Trophoblast cell (in vitro differentiated cells and primary cell): ENCODE measurements around the gene MED8.

ENCODE experiments used
- DNase-seq, 2 donors: peaks; one replicate each; pipeline ENCODE4 v3.0.0-alpha.2; 2016
- H2AFZ ChIP-seq: 2 replicates; pipeline ENCODE4 v1.6.1; 2013; ENCODE audit warnings: low read length, moderate library complexity, mild to moderate bottlenecking; ENCODE audit not compliant: insufficient read depth, poor library complexity
- H2AK5ac ChIP-seq: 2 replicates; pipeline ENCODE4 v1.6.1; 2013; ENCODE audit warnings: mild to moderate bottlenecking, low read length
- H2BK120ac ChIP-seq: 2 replicates; pipeline ENCODE4 v1.6.1; 2013; ENCODE audit warnings: low read length, mild to moderate bottlenecking, moderate library complexity; ENCODE audit not compliant: insufficient read depth, poor library complexity
- H2BK12ac ChIP-seq: 2 replicates; pipeline ENCODE4 v1.6.1; 2013; ENCODE audit warnings: mild to moderate bottlenecking, low read length, moderate library complexity
- H2BK5ac ChIP-seq: 2 replicates; pipeline ENCODE4 v1.6.1; 2013; ENCODE audit warnings: low read length, low read depth, moderate library complexity, mild to moderate bottlenecking; ENCODE audit not compliant: poor library complexity
- H3K14ac ChIP-seq: 2 replicates; pipeline ENCODE4 v1.6.1; 2013; ENCODE audit warnings: mild to moderate bottlenecking, low read length
- H3K18ac ChIP-seq: 2 replicates; pipeline ENCODE4 v1.6.1; 2013; ENCODE audit warnings: mild to moderate bottlenecking, low read length
- H3K23ac ChIP-seq: 2 replicates; pipeline ENCODE4 v1.6.1; 2013; ENCODE audit warnings: low read length
- H3K27ac ChIP-seq: 2 replicates; pipeline ENCODE4 v1.5.1; 2013; ENCODE audit warnings: low read depth, mild to moderate bottlenecking, inconsistent platforms, low read length, moderate library complexity
- H3K27me3 ChIP-seq: 2 replicates; pipeline ENCODE4 v1.6.1; 2013; ENCODE audit warnings: inconsistent platforms, mild to moderate bottlenecking, low read length, moderate library complexity; ENCODE audit not compliant: insufficient read depth
- H3K36me3 ChIP-seq, 2 experiments: 1 replicate in 1 of 2; 2 replicates in 1 of 2; pipeline ENCODE4 v1.6.1; 2013; ENCODE audit warnings: low read length in 2 of 2, mild to moderate bottlenecking in 2 of 2, moderate library complexity in 1 of 2; ENCODE audit not compliant: insufficient read depth in 2 of 2, control insufficient read depth in 1 of 2
- H3K4ac ChIP-seq: 2 replicates; pipeline ENCODE4 v1.6.1; 2013; ENCODE audit warnings: low read depth, mild to moderate bottlenecking, low read length, moderate library complexity
- H3K4me1 ChIP-seq, 2 experiments: 1 replicate in 1 of 2; 2 replicates in 1 of 2; pipeline ENCODE4 v1.6.1; 2013; ENCODE audit warnings: low read length in 2 of 2, mild to moderate bottlenecking in 2 of 2, moderate library complexity in 1 of 2; ENCODE audit not compliant: insufficient read depth in 2 of 2, control insufficient read depth in 1 of 2
- H3K4me2 ChIP-seq: 2 replicates; pipeline ENCODE4 v1.6.1; 2013; ENCODE audit warnings: inconsistent platforms, mild to moderate bottlenecking, low read length, moderate library complexity
- H3K4me3 ChIP-seq: 2 replicates; pipeline ENCODE4 v1.5.1; 2013; ENCODE audit warnings: mild to moderate bottlenecking, low read depth, low read length, inconsistent platforms
- H3K79me1 ChIP-seq: one replicate; pipeline ENCODE4 v1.6.1; 2013; ENCODE audit warnings: low read length
- H3K79me2 ChIP-seq: 2 replicates; pipeline ENCODE4 v1.6.1; 2013; ENCODE audit warnings: low read length, mild to moderate bottlenecking; ENCODE audit not compliant: control insufficient read depth, insufficient read depth, poor library complexity
- H3K9ac ChIP-seq: 2 replicates; pipeline ENCODE4 v1.6.1; 2013; ENCODE audit warnings: mild to moderate bottlenecking, low read length
- H3K9me3 ChIP-seq: 2 replicates; pipeline ENCODE4 v1.6.1; 2013; ENCODE audit warnings: low read depth, mild to moderate bottlenecking, control low read depth, inconsistent platforms, low read length; ENCODE audit not compliant: insufficient read depth
- H4K12ac ChIP-seq: 2 replicates; pipeline ENCODE4 v1.6.1; 2013; ENCODE audit warnings: low read depth, mild to moderate bottlenecking, low read length, moderate library complexity
- H4K8ac ChIP-seq: 2 replicates; pipeline ENCODE4 v1.6.1; 2013; ENCODE audit warnings: low read depth, mild to moderate bottlenecking, low read length, moderate library complexity
- H4K91ac ChIP-seq: one replicate; pipeline ENCODE4 v1.6.1; 2013; ENCODE audit warnings: low read depth, mild to moderate bottlenecking, low read length, moderate library complexity
- WGBS: extraction: QIAGEN DNeasy Blood & Tissue Kit; methylation state at CpG from one replicate; pipeline ENCODE4 v1.1.7; 2013; ENCODE audit warnings: missing lambda C conversion rate; ENCODE audit not compliant: insufficient read length, insufficient coverage; ENCODE audit errors: extremely low coverage; 5-methylcytosine and 5-hydroxymethylcytosine counted together

The MED8 gene

GRCh38 chr1:43437031-43437973 lies 47.7 kb upstream of the MED8 start:
- peak overlapping the region; percentile 27 for H3K4ac ChIP-seq
- H2AFZ ChIP-seq: no peak overlapping the region
- H3K4me3 ChIP-seq: no peak overlapping the region
- H3K9ac ChIP-seq: no peak overlapping the region
- no peak overlapping the region for H3K4me2 ChIP-seq
- no peaks in the 10 kb centered on the region for H3K9me3 ChIP-seq
- peaks cover 2% of the 10 kb centered on the region for H3K79me2 ChIP-seq
- peak overlapping the region; percentile 74 for H4K91ac ChIP-seq
- peaks cover 14% of the 10 kb centered on the region for H3K79me1 ChIP-seq
- H3K36me3 ChIP-seq: peaks cover 54 to 65% of the 10 kb centered on the region in 2 experiments
- H3K27ac ChIP-seq: peak overlapping the region; percentile 65
- DNase-seq: peak; percentile 86 to 96
- H2AK5ac ChIP-seq: peak overlapping the region; percentile 49
- H3K23ac ChIP-seq: no peak overlapping the region
- peaks cover 18 to 23% of the 10 kb centered on the region in 2 experiments for H3K4me1 ChIP-seq
- peak overlapping the region; percentile 64 for H4K8ac ChIP-seq
- peak overlapping the region; percentile 50 for H2BK12ac ChIP-seq
- H4K12ac ChIP-seq: no peak overlapping the region
- H3K14ac ChIP-seq: peak overlapping the region; percentile 63
- peak overlapping the region; percentile 51 for H2BK5ac ChIP-seq
- no CpG with 5 or more reads among the region's 20 CpGs for WGBS
- H3K18ac ChIP-seq: peak overlapping the region; percentile 74
- H3K27me3 ChIP-seq: no peaks in the 10 kb centered on the region
- H2BK120ac ChIP-seq: peak overlapping the region; percentile 65

DNA sequence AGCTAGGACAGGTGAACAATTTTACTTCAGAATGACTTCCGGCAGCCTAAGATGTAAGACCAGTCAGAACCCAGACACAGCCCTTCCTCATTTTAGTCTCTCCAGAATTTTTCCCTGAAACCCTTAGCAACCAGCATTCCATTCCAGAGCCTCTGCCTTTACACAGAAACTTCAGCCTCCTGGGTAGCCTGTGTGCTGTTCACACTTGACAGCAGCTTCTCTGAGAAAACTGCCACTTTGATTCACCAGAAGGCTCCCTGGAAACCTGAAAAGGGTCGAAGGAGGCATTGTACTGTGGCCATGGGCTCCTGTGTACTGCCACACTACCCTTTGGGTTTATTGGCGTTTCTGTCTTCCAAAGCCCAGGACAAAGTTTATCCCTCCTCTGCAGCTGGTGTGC lies 46.8 kb upstream of the MED8 start:
- peaks cover 55 to 68% of the 10 kb centered on the region in 2 experiments for H3K36me3 ChIP-seq
- H3K27me3 ChIP-seq: no peaks in the 10 kb centered on the region
- H3K4me1 ChIP-seq: peaks cover 18 to 23% of the 10 kb centered on the region in 2 experiments
- no peak overlapping the region for H4K8ac ChIP-seq
- peak; percentile 66 to 90 for DNase-seq
- H3K4me2 ChIP-seq: peak overlapping the region; percentile 28
- H4K12ac ChIP-seq: no peak overlapping the region
- H2BK120ac ChIP-seq: peak overlapping the region; percentile 10
- peak overlapping the region; percentile 65 for H3K27ac ChIP-seq
- no peak overlapping the region for H3K14ac ChIP-seq
- H3K4ac ChIP-seq: no peak overlapping the region
- H3K9me3 ChIP-seq: no peaks in the 10 kb centered on the region
- WGBS: no CpG with 5 or more reads among the region's 3 CpGs
- no peak overlapping the region for H3K23ac ChIP-seq
- no peak overlapping the region for H3K9ac ChIP-seq
- no peak overlapping the region for H2AK5ac ChIP-seq
- peak overlapping the region; percentile 11 for H2BK5ac ChIP-seq
- H3K4me3 ChIP-seq: no peak overlapping the region
- H3K79me2 ChIP-seq: peaks cover 2% of the 10 kb centered on the region
- H4K91ac ChIP-seq: peak overlapping the region; percentile 74
- peaks cover 14% of the 10 kb centered on the region for H3K79me1 ChIP-seq
- no peak overlapping the region for H3K18ac ChIP-seq
- peak overlapping the region; percentile 8 for H2BK12ac ChIP-seq
- no peak overlapping the region for H2AFZ ChIP-seq

DNA sequence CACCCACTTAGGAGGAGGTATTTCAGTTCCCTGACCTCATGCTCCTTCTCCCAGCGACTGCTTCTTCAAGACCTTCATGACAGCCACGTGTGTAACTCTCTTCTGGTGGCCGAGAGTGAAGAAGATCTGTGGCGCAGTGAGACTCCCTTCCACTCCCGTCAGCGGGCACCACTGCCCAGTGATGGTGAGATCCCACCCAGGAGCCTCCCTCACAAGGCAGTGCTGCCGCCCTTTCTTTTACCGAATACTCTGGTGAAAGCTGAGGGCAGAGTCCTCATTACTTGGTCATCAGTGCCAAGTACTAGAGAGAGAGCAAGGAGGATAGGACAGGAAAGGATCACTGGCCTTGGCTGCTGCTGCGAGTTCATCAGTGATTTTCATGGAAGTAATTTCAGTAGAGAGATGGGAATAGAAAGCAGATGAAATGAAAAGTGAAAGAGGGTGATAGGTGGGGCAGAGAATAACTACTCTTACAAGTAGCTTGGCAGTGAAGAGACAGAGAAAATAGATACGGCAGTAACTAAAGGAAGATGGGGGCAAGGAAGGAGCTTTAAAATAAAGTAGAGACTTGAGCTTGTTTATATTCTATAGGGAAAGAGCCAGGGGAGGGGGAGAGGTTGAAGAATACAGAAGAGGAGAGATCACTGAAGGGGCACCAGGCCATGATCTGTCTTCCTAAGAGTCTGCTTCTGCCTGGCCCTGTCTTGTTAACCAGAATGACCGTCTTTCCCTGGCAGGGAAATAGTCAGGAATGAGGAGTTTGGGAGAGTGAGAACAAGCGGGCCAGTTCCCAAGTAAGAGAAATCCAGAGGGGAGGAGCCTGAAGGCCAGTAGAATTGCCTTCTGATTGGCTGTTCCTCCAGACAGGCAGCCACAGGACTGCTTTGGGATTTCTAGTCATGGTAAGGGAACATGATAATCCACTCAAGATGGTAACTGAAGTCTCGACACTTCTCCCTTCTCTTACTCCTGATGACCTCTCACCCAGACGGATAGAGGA lies 45.8 kb upstream of the MED8 start:
- peak overlapping the region; percentile 65 for H3K27ac ChIP-seq
- H3K9ac ChIP-seq: no peak overlapping the region
- no CpG with 5 or more reads among the region's 14 CpGs for WGBS

DNA sequence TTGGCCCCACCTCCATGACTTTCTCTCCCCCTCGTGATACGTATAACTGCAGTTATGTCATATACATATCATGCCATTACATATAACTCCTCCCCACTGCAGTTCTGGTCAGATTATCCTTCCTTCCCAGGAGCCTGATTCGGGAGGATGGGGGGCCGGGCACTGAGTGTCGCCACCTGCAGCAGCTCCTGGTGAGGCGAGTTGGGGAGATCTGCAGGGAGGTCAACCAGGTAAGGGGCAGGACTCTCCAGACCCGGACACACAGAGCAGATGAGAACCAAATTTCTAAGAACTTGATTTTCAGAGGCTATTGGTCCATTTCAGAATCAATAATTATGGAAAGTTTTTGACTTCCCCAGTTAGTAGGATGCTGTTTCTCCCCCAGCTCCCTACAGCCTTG lies 44.7 kb upstream of the MED8 start:
- Histone ChIP-seq H3K27me3 (no peaks in the 10 kb centered on the region), H3K4me1 (peaks cover 18 to 23% of the 10 kb centered on the region in 2 experiments), H3K4ac (no peak overlapping the region), H2BK5ac (no peak overlapping the region), H3K23ac (no peak overlapping the region), H3K79me2 (peaks cover 2% of the 10 kb centered on the region), H2BK12ac (no peak overlapping the region), H2AFZ (no peak overlapping the region), H2BK120ac (no peak overlapping the region), H3K14ac (no peak overlapping the region), H3K18ac (no peak overlapping the region), H3K4me3 (no peak overlapping the region), H2AK5ac (no peak overlapping the region), H3K4me2 (no peak overlapping the region), H3K79me1 (peaks cover 14% of the 10 kb centered on the region), H3K36me3 (peaks cover 56 to 69% of the 10 kb centered on the region in 2 experiments), H4K91ac (no peak overlapping the region), H4K8ac (no peak overlapping the region), H4K12ac (no peak overlapping the region), H3K9ac (no peak overlapping the region), H3K27ac (no peak overlapping the region), H3K9me3 (no peaks in the 10 kb centered on the region)
- WGBS: no CpG with 5 or more reads among the region's 7 CpGs
- no peak for DNase-seq

More for the DNA sequence above, 45.8 kb upstream of the MED8 start:
- DNase-seq: peak; percentile 38 to 67
- Histone ChIP-seq H2AFZ (no peak overlapping the region), H3K4ac (no peak overlapping the region), H3K79me1 (peaks cover 14% of the 10 kb centered on the region), H4K12ac (no peak overlapping the region), H3K18ac (no peak overlapping the region), H3K4me1 (peaks cover 18 to 23% of the 10 kb centered on the region in 2 experiments), H4K91ac (no peak overlapping the region), H2BK12ac (peak overlapping the region; percentile 16), H2BK5ac (no peak overlapping the region), H3K14ac (no peak overlapping the region), H3K4me3 (no peak overlapping the region), H3K36me3 (peaks cover 57 to 69% of the 10 kb centered on the region in 2 experiments), H2AK5ac (no peak overlapping the region), H2BK120ac (no peak overlapping the region), H3K79me2 (peaks cover 2% of the 10 kb centered on the region), H4K8ac (no peak overlapping the region), H3K23ac (no peak overlapping the region), H3K9me3 (no peaks in the 10 kb centered on the region), H3K27me3 (no peaks in the 10 kb centered on the region), H3K4me2 (no peak overlapping the region)
